GM23338 (cell line): ENCODE measurements around the gene NEDD4.

Experiments used
- CREB1 ChIP-seq: fragments of 250-450 bp; sonication (Bioruptor Pico); IDR thresholded peaks from 2 replicates; pipeline ENCODE4 v1.5.0; 2020; ENCODE audit warnings: low read depth, mild to moderate bottlenecking, moderate library complexity
- ETS1 ChIP-seq: IDR thresholded peaks from 2 replicates; pipeline ENCODE4 v1.6.1; 2016; ENCODE audit warnings: antibody characterized with exemption
- EZH2 ChIP-seq: fragments of 200-600 bp; sonication (generic); IDR thresholded peaks from one replicate; pipeline ENCODE4 v1.8.0; 2017; ENCODE audit warnings: antibody characterized with exemption, mild to moderate bottlenecking, low read depth; ENCODE audit not compliant: unreplicated experiment
- EZH2phosphoT487 ChIP-seq: fragments of 200-600 bp; sonication (generic); IDR thresholded peaks from one replicate; pipeline ENCODE4 v1.8.1; 2018; ENCODE audit warnings: antibody characterized with exemption; ENCODE audit not compliant: unreplicated experiment
- JUNB ChIP-seq: IDR thresholded peaks from one replicate; pipeline ENCODE4 v1.6.1; 2016; ENCODE audit warnings: antibody characterized with exemption; ENCODE audit not compliant: unreplicated experiment
- NANOG ChIP-seq: IDR thresholded peaks from 2 replicates; pipeline ENCODE4 v1.6.1; 2016; ENCODE audit warnings: antibody characterized with exemption, borderline replicate concordance
- POLR2AphosphoS5 ChIP-seq: IDR thresholded peaks from 2 replicates; pipeline ENCODE4 v1.6.1; 2016; ENCODE audit warnings: antibody characterized with exemption, low read depth
- STAT1 ChIP-seq: IDR thresholded peaks from one replicate; pipeline ENCODE4 v1.6.1; 2016; ENCODE audit warnings: antibody characterized with exemption; ENCODE audit not compliant: unreplicated experiment
- ZNF114 ChIP-seq: fragments of 250-450 bp; sonication (Bioruptor Pico); IDR thresholded peaks from 2 replicates; pipeline ENCODE4 v1.5.0; 2020; ENCODE audit warnings: mild to moderate bottlenecking, moderate library complexity
- ZNF331 ChIP-seq: fragments of 250-450 bp; sonication (Bioruptor Pico); IDR thresholded peaks from 2 replicates; pipeline ENCODE4 v1.5.0; 2020; ENCODE audit warnings: low read depth, mild to moderate bottlenecking, moderate library complexity
- TF ChIP-seq, protein P1 (sequence below), 2 experiments: fragments of 200-600 bp in 1 of 2; sonication (generic) in 1 of 2; conservative IDR thresholded peaks; 2 replicates each; pipeline versions ENCODE4 v1.5.1 to v1.6.1; 2016 to 2017; ENCODE audit warnings: antibody characterized with exemption in 2 of 2, low read depth in 2 of 2, mild to moderate bottlenecking in 2 of 2, moderate library complexity in 1 of 2
- TF ChIP-seq, protein P2 (sequence below): IDR thresholded peaks from one replicate; pipeline ENCODE4 v1.6.1; 2018; ENCODE audit warnings: antibody characterized with exemption; ENCODE audit not compliant: unreplicated experiment

GRCh38 chr15:55853134-55853533 is 140.3 kb downstream of the NEDD4 start:
- TF ChIP-seq, protein P1, sequence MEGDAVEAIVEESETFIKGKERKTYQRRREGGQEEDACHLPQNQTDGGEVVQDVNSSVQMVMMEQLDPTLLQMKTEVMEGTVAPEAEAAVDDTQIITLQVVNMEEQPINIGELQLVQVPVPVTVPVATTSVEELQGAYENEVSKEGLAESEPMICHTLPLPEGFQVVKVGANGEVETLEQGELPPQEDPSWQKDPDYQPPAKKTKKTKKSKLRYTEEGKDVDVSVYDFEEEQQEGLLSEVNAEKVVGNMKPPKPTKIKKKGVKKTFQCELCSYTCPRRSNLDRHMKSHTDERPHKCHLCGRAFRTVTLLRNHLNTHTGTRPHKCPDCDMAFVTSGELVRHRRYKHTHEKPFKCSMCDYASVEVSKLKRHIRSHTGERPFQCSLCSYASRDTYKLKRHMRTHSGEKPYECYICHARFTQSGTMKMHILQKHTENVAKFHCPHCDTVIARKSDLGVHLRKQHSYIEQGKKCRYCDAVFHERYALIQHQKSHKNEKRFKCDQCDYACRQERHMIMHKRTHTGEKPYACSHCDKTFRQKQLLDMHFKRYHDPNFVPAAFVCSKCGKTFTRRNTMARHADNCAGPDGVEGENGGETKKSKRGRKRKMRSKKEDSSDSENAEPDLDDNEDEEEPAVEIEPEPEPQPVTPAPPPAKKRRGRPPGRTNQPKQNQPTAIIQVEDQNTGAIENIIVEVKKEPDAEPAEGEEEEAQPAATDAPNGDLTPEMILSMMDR (conservative IDR thresholded peaks at IDR 0.05; ENCODE audit: low read depth in 2 of 2), result no peak
- no peak for TF ChIP-seq CREB1 (CRISPR knock-in tag)
- no peak for TF ChIP-seq EZH2
- no peak for TF ChIP-seq POLR2AphosphoS5
- no peak for TF ChIP-seq NANOG
- no peak for TF ChIP-seq EZH2phosphoT487
- TF ChIP-seq, protein P2, sequence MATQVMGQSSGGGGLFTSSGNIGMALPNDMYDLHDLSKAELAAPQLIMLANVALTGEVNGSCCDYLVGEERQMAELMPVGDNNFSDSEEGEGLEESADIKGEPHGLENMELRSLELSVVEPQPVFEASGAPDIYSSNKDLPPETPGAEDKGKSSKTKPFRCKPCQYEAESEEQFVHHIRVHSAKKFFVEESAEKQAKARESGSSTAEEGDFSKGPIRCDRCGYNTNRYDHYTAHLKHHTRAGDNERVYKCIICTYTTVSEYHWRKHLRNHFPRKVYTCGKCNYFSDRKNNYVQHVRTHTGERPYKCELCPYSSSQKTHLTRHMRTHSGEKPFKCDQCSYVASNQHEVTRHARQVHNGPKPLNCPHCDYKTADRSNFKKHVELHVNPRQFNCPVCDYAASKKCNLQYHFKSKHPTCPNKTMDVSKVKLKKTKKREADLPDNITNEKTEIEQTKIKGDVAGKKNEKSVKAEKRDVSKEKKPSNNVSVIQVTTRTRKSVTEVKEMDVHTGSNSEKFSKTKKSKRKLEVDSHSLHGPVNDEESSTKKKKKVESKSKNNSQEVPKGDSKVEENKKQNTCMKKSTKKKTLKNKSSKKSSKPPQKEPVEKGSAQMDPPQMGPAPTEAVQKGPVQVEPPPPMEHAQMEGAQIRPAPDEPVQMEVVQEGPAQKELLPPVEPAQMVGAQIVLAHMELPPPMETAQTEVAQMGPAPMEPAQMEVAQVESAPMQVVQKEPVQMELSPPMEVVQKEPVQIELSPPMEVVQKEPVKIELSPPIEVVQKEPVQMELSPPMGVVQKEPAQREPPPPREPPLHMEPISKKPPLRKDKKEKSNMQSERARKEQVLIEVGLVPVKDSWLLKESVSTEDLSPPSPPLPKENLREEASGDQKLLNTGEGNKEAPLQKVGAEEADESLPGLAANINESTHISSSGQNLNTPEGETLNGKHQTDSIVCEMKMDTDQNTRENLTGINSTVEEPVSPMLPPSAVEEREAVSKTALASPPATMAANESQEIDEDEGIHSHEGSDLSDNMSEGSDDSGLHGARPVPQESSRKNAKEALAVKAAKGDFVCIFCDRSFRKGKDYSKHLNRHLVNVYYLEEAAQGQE, result no peak
- no peak for TF ChIP-seq JUNB
- no peak for TF ChIP-seq STAT1
- TF ChIP-seq ZNF114 (CRISPR knock-in tag), result no peak
- no peak for TF ChIP-seq ETS1
- no peak for TF ChIP-seq ZNF331 (CRISPR knock-in tag)
